ENCODE measurements around the gene NPW.
"Not testable (repeated sequence)": the region's sequence is repeated elsewhere in the genome, so short reads cannot be mapped to it uniquely, and the experiment has no call there.

The NPW gene

GRCh38 chr16:2002406-2003230 lies 17.0 kb upstream of the NPW start:
- DNase-seq: no peak

DNA sequence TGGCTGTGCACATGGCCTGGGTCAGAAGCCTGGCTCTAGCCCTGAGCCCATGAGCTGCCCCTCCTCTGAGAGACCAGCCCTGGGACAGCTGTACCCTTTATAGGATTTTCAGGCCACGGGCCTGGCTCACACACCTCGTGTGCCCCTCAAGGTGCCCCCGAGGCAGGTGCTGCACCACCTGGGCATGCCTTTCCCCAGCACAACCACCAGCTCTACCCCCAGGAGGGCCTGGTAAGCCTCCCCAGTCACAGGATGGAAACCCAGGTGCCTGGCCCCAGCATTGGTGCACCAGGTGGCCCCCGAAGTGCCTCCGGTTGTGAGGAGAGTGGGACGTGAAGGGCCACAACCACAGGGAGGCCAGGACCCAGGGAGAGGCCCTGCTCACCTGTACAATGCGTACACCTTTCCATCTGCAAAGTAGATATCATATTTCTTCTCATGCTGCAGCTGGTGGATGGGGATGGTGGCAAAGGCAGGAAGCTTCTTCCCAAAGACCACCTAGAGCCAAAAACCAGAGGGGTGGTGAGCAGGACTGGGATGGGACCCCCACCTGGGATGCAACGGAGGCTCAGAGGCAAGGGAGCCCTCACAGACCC lies 16.3 kb upstream of the NPW start:
- DNase-seq: no peak

DNA sequence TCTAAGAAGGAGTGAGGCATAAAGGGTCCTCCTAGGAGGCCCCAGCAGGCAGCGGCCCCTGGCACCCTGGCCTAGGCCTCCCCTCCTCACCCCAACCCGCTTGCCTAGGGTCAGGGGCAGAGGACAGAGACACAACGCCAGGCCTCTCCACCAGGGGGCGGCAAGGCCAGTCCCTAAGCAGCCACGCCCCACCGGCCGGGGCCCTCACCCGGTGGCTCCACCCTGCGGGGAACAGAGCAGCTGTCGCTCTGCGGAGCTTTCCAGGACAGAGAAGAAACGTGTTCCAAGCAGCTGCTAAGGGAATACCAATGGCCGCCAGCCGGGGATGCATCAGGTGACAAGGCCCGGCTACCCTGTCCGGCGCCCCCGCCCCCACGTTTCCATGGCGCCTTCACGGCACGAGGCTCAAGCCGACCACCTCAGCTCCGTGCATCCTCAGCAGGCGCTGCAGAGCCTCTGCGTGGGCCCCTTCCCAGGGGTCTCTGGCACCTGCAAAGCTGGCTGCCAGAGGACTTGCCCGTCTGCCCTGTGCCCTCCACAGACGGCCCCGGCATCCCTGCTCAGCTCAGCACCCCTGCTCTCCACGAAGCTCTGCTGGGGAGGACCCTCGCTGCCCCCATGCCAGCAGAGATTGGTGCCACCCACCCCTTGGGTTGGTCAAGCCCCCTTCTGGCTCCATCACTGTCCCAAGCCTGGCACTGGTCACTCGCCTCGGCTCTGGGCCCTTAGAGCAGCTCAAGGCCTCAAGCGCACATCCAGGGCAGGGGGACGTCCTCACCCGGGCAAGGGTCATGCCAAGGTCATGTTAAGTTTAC lies 15.6 kb upstream of the NPW start:
- peak; percentile 94 for DNase-seq

GRCh38 chr16:2004795-2005517 lies 14.6 kb upstream of the NPW start:
- DNase-seq: no peak

- DNase-seq: no peak
These were observed 13.9 kb upstream of the NPW start for GRCh38 chr16:2005646-2006045.

DNA sequence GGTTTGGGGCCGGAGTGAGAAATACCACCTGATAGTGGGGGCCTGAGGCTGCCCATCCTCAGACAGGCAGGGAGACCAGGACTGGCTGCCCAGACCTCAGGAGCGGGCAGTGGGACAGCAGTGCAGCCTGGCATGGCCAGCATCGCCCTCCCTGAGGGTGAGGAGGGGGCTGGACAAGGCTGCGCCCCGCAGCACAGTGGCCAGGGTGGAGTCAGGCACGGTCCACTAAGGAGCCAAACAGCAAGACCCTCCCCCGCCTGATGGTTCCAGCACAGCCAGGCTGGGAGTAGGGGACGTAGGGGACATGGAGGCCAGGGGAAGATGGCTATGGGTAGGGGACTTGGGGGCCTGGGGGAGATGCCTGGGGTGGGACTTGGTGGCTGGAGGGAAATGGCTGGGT lies 13.3 kb upstream of the NPW start:
- no peak for DNase-seq

DNA sequence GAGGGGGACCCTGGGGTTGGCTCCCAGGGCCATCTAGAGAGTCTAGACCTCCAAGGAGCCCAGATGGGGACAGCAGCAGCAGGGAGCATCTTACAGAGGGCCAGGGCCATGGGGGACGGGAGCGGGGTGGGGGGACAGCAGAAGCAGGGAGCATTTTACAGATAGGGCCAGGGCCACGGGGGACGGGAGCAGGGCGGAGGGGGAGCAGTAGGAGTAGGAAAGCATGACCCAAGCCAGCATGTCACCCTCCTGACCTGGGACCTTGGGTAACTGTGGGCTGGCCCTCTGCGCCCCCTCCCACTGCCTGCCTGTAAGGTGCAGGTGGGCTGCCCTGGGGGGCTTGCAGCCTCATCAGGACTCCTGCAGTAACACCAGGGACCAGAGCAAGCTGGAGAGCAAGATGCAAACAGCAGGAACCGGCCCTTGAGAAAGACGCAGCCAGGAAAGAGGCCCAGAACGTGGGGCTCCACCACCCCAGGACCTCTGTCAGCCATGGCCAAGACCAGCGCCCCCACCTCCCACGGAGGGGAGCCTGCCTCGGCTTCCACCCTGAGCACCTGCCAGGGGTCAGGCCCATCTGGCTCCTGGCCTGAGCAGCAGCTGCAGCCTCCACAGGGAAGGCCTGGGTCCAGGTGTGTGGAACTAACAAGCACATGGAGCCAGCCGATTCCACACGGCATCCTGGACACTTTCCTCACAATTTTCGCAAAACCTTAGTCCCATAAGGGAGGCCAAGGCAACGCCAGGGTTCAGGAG lies 12.3 kb upstream of the NPW start:
- no peak for DNase-seq

GRCh38 chr16:2008009-2008526 lies 11.5 kb upstream of the NPW start:
- no peak for DNase-seq

DNA sequence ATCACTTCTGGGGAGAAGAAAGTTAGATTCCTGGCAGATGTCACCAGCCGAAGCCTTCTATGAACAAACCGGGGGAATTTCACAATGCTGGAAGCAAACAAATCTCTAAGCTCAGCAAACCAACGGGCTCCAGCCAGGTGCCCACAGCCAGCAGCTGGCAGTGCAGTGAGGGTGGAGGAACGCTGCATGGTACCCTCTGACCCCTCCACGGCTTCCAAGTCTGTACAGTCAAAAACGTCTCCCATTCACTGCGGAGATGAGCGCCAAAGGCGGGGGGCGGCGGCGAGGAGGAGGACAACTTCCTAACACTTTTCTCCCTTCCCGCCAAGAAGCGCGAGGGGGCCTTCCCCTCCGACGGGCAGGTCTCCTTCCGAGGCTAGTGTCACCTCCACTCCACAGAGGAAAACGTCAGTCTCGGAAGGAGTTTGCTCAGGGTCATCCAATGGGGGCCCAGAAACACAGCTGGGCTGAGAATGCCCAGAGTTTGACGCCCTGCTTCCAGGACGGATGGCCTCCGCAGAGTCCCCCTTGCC lies 10.9 kb upstream of the NPW start:
- no peak for DNase-seq

- DNase-seq: no peak
These were observed 10.3 kb upstream of the NPW start for GRCh38 chr16:2009164-2009711.

DNA sequence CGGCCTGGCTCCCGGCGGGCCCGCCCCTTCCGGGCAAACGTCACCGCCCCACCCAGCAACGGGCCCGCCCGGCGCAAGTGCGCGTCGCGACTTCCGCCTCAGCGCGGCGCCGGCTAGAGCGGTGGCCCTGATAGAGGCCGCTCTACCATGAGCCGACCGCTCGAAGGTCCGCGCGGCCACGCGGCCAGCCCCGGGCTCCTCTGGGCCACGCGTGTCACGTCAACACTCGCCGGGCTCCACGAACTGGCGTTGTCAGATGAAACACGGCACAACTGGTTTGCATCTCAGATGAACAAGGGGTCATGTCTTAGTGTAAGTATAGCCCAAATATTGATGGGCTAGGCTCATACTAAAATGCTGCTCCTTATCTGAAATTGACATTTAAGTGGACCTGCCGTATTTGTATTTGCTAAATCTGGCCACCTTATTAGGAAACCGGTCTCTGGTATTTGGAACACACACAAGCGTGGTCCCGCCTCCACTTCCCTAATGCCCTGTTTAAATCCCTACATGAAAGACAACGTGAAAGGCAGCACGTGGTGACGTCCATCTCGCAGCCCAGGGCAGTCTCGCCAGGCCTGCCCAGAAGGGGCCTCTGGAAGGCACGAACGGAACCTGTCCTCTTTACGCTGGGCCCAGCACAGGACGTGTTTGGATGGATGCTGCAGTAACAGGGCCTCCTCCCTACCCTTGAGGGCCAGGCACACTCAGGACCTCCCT lies 9.6 kb upstream of the NPW start, which contains the start of gene ZNF598:
TSS of gene ZNF598 (minus strand) at position 31 of the 720 bp plus-strand sequence.
- peak; percentile 89 for DNase-seq

DNA sequence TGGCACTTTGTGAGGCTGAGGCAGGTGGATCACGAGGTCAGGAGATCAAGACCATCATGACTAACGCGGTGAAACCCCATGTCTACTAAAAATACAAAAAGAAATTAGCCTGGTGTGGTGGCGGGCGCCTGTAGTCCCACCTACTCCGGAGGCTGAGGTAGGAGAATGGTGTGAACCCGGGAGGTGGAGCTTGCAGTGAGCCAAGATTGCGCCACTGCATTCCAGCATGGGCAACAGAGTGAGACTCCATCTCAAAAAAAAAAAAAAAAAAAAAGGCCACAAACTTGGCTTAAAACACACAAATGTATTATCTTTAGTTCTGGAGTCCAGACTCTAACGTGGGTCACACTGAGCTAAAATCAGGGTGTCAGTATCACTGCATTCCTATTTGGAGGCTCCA lies 7.9 kb upstream of the NPW start:
- not testable (repeated sequence) for DNase-seq

- DNase-seq: no peak
These were observed 6.1 kb upstream of the NPW start for GRCh38 chr16:2013527-2013926.

DNA sequence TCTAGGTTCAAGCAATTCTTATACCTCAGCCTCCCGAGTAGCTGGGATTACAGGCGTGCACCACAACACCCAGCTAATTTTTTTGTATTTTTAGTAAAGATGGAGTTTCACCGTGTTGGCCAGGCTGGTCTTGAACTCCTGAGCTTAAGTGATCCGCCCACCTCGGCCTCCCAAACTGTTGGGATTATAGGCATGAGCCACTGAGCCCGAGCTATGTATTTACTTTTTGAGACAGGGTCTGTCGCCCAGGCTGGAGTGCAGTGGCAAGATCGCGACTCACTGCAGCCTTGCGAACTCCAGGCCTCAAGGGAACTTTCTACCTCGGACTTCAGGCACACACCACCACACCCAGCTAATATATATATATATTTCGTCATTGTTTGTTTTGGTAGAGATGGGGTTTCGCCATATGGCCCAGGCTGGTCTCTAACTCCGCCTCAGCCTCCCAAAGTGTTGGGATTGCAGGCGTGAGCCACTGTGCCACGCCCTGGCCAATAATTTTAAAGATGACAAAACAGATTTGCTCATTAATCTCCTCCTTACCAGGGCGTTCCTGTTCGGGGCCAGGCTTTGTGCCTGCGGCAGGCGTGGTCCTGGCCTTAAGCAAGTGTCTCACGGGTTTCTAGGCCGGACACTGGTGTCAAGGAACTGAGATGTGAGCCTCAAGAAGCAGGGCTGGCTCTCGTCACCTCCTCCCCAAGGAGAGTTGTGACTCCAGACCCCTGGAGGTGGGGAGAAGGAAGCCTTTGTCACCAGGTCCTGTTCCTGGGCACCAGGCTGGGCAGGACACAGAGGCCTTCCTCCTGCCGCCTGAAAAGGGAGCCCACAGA lies 4.3 kb upstream of the NPW start:
- no peak for DNase-seq

DNA sequence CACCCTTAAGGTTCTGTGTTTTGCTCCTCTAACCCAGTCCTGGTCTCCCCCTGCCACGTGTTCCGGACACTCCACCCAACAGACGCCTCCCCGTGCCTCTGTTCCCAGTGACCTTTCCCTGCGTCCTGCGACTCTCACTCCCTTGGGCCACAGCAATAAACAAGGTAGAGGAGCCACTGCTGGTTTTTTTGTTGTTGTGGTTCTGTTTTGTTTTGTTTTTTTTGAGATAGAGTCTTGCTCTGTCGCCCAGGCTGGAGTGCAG lies 3.7 kb upstream of the NPW start:
- DNase-seq: no peak

DNA sequence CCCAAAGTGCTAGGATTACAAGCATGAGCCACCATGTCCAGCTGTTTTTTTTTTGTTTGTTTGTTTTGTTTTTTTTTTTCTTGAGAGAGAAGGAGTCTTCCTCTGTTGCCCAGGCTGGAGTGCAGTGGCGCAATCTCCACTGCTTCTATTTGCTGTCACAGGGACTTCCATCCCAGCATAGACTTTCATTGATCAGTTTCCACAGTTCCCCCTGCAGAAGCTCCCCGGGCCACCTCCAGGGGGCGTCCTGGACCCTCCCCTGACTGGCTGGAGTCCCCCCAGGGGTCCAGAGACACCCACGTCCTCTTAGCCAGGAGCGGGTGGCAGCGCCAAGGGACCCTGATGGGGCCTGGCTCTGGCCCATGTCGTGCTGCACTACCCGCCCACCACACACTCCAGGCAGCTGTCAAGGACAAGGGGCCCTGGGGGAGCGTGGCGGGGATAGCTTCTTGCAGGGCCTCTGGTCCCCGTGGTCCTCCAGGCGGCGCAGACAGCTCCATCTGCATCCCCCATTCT lies 3.1 kb upstream of the NPW start:
- peak; percentile 20 for DNase-seq

- no peak for DNase-seq
These were observed 591 bp downstream of the NPW start for GRCh38 chr16:2019921-2020831.

DNA sequence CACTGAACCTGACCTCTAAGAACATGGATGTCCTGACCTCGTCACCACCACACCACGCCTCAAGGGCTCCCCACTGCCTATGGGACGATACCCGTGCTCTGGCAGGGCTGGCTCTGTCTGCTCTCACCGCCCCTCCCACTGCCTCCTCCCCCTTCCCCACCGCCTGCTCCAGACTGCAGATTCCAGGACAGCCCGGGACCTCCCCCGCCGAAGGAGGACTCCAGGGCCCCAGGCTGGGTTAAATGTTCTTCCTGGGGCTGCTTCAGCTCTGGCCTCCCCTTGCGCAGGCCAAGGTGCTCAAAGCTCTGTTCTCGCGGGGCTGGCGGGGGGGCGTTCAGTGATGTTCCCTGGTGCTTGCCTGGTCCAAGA lies 3.1 kb downstream of the NPW start:
- no peak for DNase-seq
